Neuron (in vitro differentiated cells): ENCODE measurements around the gene ZIC1.

Experiments used
- H2AFZ ChIP-seq: one replicate; pipeline ENCODE4 v1.6.1; 2013; ENCODE audit warnings: low read depth, mild to moderate bottlenecking, inconsistent platforms, low read length, moderate library complexity
- H3K27me3 ChIP-seq: one replicate; pipeline ENCODE4 v1.6.1; 2013; ENCODE audit warnings: low read length; ENCODE audit not compliant: insufficient read depth
- H3K36me3 ChIP-seq: one replicate; pipeline ENCODE4 v1.6.1; 2013; ENCODE audit warnings: low read length; ENCODE audit not compliant: insufficient read depth
- H3K4me1 ChIP-seq: one replicate; pipeline ENCODE4 v1.6.1; 2013; ENCODE audit warnings: low read length; ENCODE audit not compliant: insufficient read depth
- H3K4me3 ChIP-seq: 2 replicates; pipeline ENCODE4 v1.5.1; 2013; ENCODE audit warnings: mild to moderate bottlenecking, low read length, moderate library complexity
- H3K9me3 ChIP-seq: one replicate; pipeline ENCODE4 v1.6.1; 2013; ENCODE audit warnings: low read length

The ZIC1 gene

DNA sequence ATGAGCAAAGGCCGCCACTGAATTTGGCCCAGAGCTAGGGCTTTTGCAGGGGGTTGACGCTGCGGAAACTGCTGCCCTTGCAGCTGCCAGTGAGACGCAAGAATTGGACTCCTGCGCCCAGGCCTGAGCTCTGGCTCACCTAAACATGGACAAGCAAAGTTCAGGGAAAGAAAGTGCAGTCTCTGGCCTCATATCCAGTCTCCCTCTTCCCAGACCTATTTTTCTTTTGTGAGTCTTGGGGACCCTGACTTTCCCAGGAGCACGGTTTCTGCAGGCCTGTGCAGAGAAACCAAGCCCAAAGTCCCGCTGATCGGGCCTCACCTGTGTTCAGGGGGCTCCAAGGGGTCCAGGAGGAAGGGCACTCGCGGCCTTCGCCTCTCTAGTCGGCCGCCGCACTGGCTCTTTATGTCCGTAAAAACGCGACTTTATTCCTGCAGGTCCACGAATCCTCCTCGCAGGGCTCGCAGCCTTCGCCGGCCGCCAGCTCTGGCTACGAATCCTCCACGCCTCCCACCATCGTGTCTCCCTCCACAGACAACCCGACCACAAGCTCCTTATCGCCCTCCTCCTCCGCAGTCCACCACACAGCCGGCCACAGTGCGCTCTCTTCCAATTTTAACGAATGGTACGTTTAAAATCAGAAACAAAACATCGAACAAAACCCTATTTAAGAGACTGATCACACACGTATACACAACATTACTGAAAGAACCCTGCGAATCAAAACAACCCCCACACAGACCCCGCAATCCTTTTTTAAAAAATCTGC is 3.9 kb downstream of the ZIC1 start:
- no peak overlapping the region for H2AFZ ChIP-seq
- H3K27me3 ChIP-seq = no peaks in the 10 kb centered on the region
- peak overlapping the region; percentile 58 for H3K4me3 ChIP-seq
- H3K9me3 ChIP-seq = peaks cover 4% of the 10 kb centered on the region
- peaks cover 23% of the 10 kb centered on the region for H3K4me1 ChIP-seq
- H3K36me3 ChIP-seq = peaks cover 27% of the 10 kb centered on the region

DNA sequence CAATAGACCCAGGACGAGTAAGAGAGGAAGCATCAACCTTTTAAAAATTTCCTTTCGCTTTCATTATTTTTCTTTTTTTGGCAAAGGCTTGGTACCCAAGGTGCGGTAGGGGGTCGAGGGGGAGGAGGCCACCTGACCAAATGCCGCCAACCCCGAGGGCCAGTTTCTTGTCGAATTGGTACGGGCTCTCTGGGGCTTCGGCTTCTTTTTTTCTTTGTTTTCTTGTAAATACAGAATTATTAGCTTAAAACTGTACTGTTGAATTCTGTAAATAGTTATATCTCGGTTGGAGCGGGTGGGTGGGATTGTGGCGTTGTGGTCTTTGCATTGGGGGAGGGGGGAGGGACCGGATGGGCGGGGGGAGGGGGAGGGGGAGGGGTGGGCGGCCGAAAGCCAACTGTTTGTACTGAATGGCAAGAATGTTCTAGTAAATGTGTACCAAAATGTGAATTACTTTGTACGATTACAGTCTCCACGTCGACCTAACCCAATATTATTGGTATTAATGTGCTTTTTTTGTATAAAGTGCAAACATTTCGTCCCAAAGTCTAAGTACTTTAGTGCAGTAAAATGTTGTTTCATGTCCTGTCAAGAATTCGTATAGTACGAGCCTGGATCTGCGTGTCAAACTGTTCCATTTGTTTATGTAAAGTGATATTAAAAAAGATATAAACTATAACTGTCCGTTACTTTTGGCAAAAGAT is 4.7 kb downstream of the ZIC1 start:
- Histone ChIP-seq H2AFZ (no peak overlapping the region), H3K4me3 (no peak overlapping the region), H3K4me1 (peaks cover 17% of the 10 kb centered on the region), H3K36me3 (peaks cover 27% of the 10 kb centered on the region), H3K9me3 (peaks cover 5% of the 10 kb centered on the region), H3K27me3 (no peaks in the 10 kb centered on the region)

DNA sequence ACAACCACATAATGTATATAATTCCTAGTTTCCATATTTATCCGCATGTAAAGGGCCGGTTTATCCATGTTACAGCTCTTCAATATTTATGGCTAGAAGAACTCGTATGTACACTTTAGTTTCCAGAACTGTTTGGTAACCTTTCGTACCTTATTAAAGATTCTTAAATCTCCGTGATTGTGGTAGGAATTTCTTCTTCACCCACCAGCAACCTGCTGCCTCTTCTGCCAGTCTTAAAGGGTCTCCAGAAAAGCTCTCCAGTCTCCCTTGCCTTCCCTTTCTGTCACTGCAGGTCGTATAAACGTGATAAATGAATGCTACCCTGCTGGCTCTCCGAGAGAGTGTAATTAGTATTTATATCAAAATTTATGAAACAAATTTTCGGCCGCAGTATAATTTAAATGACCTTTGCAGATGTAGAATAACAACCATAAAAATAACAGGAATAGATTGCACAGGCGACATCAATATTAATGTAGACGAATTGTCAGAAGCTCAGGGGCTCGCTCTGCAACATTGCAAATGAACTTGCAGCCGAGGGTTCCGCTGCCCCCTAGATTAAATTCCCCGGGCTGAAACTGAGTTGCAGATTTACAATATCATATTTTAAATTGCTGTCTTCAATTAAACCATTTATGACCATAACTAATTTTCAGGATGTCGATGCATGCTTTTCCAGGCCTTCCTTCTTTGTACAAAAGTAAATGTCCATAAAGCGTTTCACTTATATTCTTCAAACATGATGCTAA is 5.4 kb downstream of the ZIC1 start:
- no peak overlapping the region for H3K4me3 ChIP-seq
- H3K27me3 ChIP-seq = no peaks in the 10 kb centered on the region
- H3K9me3 ChIP-seq = peaks cover 8% of the 10 kb centered on the region
- H2AFZ ChIP-seq = no peak overlapping the region
- peaks cover 27% of the 10 kb centered on the region for H3K36me3 ChIP-seq
- peaks cover 17% of the 10 kb centered on the region for H3K4me1 ChIP-seq

DNA sequence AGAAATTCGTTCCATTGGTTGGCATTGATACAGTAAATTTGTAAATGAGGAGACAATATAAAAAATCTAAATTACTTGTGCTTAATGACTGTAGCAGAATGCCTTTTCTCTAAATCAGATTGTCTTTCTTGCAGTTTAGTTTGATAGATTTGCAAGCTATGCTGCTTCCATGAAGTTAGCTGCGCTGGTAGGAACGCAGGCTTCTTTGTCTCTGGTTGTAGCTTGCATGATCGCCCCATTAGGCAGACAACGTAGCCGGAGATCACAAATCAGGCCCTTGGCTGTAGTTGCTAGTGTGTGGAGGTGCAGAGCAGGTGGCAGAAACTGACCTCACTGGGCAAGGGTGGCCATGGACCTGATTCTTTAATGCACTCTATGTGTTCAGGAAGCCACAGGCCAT is 6.1 kb downstream of the ZIC1 start:
- peaks cover 15% of the 10 kb centered on the region for H3K9me3 ChIP-seq
- peaks cover 17% of the 10 kb centered on the region for H3K4me1 ChIP-seq
- H2AFZ ChIP-seq = no peak overlapping the region
- peaks cover 27% of the 10 kb centered on the region for H3K36me3 ChIP-seq
- no peaks in the 10 kb centered on the region for H3K27me3 ChIP-seq
- no peak overlapping the region for H3K4me3 ChIP-seq

DNA sequence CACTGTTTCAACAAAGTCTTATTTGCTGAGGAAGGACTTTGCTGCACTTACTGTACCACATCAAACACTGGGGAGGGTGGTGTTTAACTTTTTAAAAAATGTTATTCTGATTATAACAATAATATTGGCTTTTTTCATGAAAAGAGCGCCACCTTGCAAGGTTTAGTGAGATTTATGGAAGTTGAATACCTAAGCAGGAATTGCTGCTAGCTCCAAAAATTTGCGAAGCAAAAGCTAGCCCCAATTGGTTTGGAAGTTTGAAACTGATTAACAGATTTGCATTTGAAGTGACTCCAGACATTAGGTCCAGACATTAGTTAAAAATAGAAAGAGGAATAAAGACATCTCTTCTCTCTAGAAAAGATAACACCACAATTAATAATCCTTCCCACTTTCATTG is 6.7 kb downstream of the ZIC1 start:
- no peak overlapping the region for H3K4me3 ChIP-seq
- H2AFZ ChIP-seq = no peak overlapping the region
- H3K36me3 ChIP-seq = peaks cover 27% of the 10 kb centered on the region
- peaks cover 18% of the 10 kb centered on the region for H3K9me3 ChIP-seq
- H3K27me3 ChIP-seq = no peaks in the 10 kb centered on the region
- H3K4me1 ChIP-seq = peaks cover 13% of the 10 kb centered on the region

DNA sequence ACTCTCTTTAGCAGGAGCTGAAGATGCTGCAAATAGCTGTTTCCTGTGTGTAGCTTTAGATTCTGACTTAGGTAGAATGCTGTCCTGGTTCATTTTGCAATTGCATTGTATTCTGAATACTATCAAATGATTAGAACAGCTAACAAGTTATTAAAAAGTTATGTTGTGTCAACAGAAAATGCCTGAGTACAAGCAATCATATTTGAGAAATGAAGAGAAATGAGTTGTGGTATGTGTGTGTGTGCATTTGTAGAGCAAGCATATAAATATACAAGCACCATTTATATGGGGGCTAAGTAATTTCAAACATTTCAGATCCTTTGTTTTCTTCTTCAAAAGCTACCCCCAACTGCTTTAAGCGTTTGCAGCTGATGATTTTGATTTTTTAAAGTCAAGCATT is 7.8 kb downstream of the ZIC1 start:
- no peak overlapping the region for H2AFZ ChIP-seq
- H3K36me3 ChIP-seq = peaks cover 27% of the 10 kb centered on the region
- peaks cover 20% of the 10 kb centered on the region for H3K9me3 ChIP-seq
- H3K4me3 ChIP-seq = no peak overlapping the region
- H3K27me3 ChIP-seq = no peaks in the 10 kb centered on the region
- peaks cover 5% of the 10 kb centered on the region for H3K4me1 ChIP-seq

DNA sequence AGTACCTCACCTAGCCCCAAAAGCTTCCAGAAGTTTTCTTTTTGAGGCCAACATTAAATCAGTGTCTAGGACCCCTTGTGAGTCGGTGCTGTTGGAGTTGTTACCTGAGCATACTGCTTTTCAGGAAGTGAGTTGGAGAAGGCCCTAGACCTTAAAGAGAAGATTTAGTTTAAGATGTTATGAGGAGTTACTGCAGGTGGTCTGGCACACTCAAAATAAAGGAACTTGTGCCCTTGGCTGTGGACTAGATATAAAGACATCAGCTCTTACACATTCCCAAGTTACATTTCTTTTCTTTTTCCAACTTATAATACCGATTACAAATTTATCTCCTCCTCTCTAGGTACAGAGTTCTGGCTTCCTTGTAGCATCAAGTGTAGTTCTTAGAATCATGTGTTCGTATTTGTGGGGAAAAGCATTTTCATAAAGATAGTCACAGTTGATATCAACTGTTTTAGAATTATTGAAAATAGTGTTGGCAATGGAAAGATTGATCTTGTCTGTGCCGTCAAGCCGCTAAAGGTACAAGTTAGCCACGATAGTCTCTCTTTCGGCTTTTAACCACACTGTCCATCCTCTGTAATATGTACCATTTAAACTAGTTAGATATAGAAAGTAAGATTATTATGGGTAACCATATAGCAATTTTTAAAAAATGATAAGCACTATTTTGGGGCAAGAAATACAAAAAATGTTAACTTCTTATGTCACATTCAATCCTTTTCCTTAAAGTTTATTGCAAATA is 8.6 kb downstream of the ZIC1 start:
- Histone ChIP-seq H3K4me3 (no peak overlapping the region), H2AFZ (no peak overlapping the region), H3K27me3 (no peaks in the 10 kb centered on the region), H3K36me3 (peaks cover 23% of the 10 kb centered on the region), H3K9me3 (peaks cover 20% of the 10 kb centered on the region), H3K4me1 (no peaks in the 10 kb centered on the region)

DNA sequence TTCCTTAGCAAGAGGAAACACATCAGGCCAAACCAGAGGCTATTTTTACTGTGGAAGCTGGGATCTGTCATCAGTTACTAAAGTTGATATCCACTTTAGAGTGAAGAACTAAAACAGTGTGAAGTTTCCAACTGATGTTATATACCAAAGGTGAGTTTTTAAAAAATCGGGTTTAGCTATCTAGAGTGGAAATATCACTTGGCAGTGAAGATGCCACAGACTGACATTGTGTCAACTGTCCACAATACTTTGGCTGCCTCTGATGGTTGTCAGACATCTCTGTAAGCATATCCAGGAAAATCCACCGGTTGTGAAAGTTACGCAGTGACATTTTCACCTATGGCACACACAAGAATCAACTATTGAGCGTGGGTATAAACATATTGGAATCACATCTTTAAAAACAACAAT is 9.2 kb downstream of the ZIC1 start:
- Histone ChIP-seq H3K4me1 (no peaks in the 10 kb centered on the region), H3K4me3 (no peak overlapping the region), H3K9me3 (peaks cover 17% of the 10 kb centered on the region), H2AFZ (no peak overlapping the region), H3K27me3 (no peaks in the 10 kb centered on the region), H3K36me3 (peaks cover 17% of the 10 kb centered on the region)

DNA sequence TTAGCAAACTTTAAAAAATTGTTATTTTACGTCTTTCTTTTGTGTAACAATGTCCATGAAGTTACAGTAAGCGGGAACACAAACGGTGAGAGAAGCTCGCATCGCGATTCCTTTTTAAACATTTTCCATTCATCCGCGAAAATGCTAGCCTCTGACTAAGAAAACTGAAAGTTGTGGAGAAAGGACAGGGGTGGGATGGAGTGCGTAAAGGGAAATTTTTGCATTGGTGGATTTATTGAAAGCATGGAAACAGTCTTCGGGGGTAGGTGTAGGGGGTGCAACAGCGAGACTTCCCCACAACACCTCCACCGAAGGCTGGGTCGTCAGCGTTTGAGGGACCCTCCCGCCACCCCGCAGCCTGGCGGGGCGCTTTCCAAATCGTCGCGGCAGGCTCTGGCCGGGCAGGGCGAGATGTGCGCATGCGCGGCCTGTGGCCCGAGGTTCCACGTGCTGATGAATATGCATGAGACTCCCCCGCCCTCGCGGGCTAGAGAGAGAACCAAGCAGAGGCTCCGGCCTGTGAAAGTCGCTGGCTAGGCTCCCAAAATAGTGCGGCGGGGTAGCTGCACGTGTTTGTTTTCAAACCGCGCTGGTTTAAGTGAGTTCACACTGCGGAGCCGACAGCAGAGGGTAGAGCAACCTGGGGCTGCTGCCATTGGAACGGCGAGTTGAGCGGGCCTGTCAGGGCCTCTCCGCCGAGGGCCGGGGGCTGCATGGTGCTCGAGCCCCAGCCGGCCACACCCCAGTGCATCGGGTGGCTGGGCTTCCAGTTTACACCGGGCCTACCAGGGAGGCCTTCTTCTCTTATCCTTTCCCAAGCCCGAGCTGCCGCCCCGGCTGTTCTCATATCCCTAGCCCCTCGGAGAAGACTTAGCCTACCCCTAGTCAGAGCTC is 9.9 kb downstream of the ZIC1 start:
- Histone ChIP-seq H3K4me3 (no peak overlapping the region), H3K27me3 (no peaks in the 10 kb centered on the region), H3K4me1 (no peaks in the 10 kb centered on the region), H3K9me3 (peaks cover 17% of the 10 kb centered on the region), H2AFZ (no peak overlapping the region), H3K36me3 (peaks cover 10% of the 10 kb centered on the region)

DNA sequence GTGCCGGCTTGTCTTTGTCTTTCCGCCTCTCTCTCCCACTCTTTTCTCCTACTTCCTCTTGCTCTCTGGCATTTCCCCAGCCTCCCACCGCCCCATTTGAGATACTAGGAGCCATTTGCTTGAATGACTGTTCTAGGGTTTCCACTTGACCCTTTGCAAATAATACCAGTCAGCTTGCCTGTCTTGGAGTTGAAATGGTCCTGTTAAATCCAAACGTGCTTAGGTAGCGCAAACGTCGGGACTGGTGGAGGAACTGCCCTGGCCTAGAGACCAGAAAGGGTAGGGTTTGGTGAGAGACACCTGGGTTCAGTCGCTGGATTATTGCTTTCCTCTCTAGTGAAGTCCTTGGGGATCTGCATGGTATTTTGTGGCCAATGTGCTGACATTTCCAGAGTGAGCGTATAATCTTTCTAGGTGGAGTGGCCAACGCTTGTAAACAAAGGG is 10.6 kb downstream of the ZIC1 start:
- Histone ChIP-seq H3K36me3 (peaks cover 5% of the 10 kb centered on the region), H2AFZ (no peak overlapping the region), H3K4me1 (no peaks in the 10 kb centered on the region), H3K4me3 (no peak overlapping the region), H3K9me3 (peaks cover 17% of the 10 kb centered on the region), H3K27me3 (no peaks in the 10 kb centered on the region)

DNA sequence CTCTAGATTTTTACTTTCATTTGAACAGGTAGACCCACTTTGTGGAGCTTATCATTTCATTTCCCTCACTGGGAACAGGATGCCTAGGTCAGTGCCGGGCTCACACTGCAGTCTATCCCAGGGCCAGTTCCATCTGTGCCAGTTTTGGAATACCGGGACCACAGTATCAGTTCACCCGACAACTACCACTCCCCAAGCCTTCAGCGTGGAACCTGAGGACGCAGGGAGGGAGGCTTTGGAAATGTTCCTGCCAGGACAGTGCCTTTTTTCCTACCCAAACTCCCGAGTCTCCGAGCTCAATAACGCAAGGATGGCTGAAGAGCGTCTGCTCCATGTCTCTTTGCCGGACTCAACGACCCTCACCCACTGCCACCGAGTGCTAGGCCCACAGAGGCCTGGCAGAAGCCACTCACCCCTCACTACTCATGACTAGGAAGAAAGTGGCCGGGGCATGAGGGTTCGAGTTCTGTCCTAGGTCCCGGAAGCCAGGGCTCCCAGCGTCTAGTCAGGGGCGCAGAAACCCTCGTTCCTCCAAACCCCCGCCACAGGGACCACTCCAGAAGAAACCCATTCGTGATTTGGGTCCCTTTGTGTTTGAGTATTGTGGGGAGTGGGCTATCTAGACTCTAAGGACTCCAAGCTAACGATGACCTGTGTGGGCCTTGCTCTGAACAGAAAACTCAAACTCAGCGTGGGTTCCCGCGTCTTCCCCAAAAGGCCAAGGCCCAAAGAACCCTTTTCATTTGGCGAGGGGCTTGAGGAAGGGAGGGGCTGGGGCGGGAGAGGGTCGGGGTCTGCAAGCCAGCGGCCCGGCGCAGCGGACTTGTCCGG is 11.4 kb downstream of the ZIC1 start:
- H3K4me3 ChIP-seq = no peak overlapping the region

More for the DNA sequence above, 11.4 kb downstream of the ZIC1 start:
- Histone ChIP-seq H3K27me3 (no peaks in the 10 kb centered on the region), H2AFZ (no peak overlapping the region), H3K4me1 (no peaks in the 10 kb centered on the region), H3K9me3 (peaks cover 17% of the 10 kb centered on the region), H3K36me3 (peaks cover 2% of the 10 kb centered on the region)
